ENCODE data around the gene CYTL1.
"Not testable (repeated sequence)": the region's sequence is repeated elsewhere in the genome, so short reads cannot be mapped to it uniquely, and the experiment has no call there.

CYTL1 gene

GRCh38 chr4:5032813-5033212 is 13.6 kb upstream of the CYTL1 start:
- DNase-seq, result no peak

DNA sequence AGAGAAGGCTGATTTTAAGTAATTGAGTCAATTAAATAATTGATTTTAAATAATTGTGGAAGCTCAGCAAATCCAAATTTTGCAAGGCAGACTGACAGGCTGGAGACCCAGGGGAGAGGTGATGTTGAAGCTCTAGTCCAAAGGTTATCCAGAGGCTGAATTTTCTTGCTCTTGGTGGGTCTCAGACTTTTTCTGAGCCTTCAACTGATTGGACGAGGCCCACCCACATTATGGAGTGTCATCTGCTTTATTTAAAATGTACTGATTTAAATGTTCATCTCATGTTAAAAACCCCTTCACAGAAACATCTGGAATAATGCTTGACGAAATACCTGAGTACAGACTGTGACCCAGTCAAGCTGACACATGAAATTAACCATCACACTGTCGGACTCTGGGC is 11.7 kb upstream of the CYTL1 start:
- no peak for DNase-seq

- no peak for DNase-seq
Observed at GRCh38 chr4:5030221-5030620, 11.0 kb upstream of the CYTL1 start.

DNA sequence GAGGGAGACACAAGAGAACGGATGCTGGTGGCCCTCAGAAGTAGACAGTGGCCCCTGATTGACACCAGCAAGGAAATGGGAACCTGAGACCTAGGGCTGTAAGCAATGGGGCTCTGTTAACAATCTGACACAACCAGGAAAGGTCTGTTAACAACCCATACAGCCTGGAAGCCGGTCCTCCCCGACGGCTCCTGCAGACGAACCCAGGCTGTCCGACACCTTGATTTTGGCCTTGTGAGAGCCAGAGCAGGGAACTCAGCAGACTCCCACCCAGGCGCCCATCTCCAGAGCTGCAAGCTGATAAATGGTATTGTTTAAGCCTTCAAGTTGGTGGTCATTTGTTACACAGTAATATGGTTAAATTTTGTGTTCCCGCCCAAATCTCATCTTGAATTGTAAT is 10.2 kb upstream of the CYTL1 start:
- DNase-seq, result no peak

DNA sequence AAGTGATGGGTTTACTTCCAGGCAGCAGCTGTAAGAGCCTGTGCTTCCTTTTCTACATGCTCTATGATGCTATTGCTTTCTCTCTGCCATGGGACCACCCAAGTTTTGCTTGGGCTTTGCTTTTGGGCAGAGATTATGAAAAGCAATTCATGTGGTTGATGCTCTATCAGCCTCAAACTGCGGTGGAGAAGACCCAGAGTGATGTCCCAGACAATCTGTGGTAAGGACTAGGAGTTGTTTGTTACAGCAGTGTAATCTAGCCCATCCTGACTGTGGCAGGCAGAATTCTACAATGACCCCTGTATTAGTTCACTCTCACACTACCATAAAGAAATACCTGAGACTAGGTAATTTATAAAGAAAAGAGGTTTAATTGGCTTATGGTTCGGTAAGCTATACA is 9.2 kb upstream of the CYTL1 start:
- DNase-seq, result no peak

DNA sequence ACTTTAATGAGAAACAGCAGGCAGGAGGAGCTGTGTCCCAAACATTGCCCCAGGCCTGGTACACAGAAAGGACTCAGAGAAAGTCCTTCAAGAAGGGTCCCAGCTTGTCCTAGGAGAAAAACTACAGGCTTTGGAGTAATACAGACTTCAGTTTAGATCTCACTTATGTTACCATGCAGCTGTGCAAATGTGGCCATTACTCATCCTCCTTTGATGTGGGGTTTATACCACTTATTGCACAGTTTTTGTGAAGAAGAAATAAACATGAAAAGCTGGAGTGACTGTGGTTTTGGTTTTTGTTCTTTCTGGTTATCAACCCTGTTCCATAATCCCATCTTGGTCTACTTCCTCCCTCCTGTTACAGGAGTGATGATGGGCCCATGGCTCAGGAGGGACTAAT is 8.1 kb upstream of the CYTL1 start:
- no peak for DNase-seq

DNA sequence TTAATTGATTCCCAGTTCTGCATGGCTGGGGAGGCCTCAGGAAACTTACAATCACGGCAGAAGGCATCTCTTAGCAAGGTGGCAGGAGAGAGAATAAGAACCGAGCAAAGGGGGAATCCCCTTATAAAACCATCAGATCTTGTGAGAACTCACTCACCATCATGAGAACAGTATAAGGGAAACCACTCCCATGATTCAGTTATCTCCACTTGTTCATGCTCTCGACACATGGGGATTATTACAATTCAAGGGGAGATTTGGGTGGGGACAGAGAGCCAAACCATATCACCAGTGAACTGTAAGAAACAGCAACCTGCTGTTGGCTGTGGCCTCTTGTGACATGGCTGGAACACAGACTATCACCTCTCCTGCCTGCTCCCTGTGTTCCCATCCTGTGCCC is 7.1 kb upstream of the CYTL1 start:
- DNase-seq, result no peak

DNA sequence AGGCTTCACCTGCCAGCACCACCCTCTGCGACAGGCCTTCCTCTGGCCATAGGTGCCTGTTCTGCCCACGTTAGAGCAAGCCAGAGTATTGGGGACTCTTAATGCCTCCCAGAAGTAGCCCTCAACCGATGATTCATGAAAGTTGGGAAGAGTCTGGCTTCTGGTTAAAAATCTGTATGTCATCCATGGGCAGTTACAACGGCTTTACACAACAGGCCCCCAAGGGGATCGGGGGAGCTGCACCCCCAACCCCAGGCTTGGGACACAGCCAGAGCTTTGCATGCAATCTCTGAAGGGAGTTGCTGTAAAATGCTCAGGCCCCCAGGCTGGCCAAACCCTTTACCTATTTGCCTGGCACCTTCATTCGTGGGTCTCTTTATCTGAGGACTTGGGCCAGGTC is 5.4 kb upstream of the CYTL1 start:
- DNase-seq, result no peak

GRCh38 chr4:5021546-5021945 is 2.3 kb upstream of the CYTL1 start:
- no peak for DNase-seq

DNA sequence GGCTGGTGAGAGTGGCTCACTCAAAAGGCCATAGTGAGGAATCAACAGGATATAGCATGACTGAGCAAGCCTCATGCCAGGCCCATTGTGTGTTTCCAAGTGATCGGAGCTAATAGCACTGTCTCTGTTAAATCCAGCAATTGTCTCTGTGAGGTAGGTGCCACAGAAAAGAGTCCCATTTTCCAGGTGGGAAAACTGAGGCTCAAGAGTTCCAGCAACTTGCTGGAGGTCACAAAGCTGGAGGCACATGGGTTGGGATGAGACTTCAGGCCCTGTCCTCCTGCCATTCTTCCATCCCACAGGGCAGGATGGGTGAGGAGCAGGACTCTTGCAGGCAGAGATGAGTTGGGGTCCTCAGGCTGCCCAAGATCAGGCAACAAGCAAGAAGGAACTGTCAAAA is 1.1 kb upstream of the CYTL1 start:
- no peak for DNase-seq

- no peak for DNase-seq
Observed at GRCh38 chr4:5019796-5020195, 538 bp upstream of the CYTL1 start.

GRCh38 chr4:5018603-5019002 is 655 bp downstream of the CYTL1 start:
- no peak for DNase-seq

DNA sequence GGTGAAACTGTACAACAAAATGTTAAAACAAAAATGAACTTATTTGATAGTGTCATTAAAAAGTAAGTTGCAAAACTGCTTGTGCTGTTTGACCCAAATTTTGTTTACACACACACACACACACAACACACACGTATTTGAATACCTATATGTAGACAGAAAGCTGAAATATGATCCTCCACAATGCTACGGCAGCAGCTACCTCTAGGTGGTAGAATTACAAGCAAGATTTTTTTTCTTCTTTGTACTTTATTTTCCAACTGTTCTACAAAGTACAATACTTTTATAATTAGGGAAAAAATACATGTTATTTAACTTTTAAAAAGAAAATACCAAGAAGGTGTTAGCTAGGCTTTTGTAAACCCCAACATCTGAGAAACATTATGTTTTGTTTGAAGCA is 1.2 kb downstream of the CYTL1 start:
- no peak for DNase-seq

GRCh38 chr4:5014007-5014682 is 5.1 kb downstream of the CYTL1 start:
- DNase-seq, result no peak

DNA sequence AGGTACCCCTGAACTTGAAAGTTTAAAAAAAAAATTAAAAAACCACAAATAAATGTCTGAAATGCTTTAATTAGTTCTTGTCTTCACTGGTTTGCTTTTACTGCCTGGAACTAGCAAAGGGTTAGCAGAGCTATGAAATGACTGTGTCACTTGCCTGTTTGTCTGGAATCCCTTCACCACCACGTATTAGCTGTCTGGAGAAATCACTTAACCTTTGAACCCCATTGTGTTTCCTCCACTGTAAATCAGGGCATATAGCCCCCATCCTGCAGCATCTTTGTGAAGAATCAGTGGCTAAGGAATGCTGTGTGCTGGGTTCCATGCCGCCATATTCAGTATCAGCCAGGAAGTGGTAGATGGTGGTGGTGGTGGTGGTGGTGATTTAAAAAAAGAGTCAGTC is 6.3 kb downstream of the CYTL1 start:
- no peak for DNase-seq

DNA sequence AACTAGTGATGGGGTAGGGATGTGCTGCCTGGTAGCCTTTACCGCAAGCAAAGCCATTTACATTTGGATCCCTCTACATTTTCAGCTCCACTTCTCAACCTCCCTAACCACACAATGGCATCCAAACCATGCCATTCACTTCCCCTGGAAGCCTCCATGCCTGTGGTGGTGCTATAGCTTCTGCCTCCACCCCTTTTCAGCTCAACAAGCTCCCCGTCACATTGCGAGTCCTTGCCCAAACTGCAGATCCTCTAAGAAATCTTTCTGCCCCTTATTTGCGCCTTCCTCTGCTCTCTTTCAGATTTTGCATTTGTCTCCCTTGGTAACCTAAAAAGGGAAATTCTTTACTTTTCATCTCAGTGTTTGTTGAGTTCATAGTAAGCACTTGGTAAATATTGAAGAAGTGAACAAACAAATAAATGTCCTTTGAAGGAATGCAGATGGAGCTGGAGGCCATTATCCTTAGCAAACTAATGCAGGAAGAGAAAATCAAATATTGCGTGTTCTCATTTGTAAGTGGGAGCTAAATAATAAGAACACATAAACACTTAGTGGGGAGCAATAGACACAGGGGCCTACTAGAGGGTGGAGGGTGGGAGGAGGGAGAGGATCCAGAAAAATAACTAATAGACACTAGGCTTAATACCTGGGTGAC is 6.9 kb downstream of the CYTL1 start:
- no peak for DNase-seq

DNA sequence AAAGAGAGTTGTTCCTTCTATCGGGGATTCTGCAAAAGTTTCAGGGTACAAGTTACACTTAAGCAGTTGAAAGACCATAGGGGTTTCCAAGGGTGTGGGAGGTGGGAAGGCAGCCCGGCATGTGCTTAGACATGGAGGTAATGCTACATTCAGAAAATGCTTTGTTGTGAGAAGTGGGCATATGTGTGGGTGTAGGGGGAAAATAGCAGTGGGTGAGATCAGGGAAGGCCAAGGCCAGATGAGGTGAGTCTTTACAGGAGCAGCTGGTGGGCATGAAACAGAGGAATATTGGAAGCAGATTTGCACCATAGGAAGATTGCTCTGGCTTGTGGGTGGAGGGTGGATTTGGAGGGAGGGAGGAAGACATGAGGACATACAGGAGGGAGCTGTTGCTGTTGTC is 8.3 kb downstream of the CYTL1 start:
- no peak for DNase-seq

- DNase-seq, result no peak
Observed at GRCh38 chr4:5009796-5010195, 9.5 kb downstream of the CYTL1 start.

DNA sequence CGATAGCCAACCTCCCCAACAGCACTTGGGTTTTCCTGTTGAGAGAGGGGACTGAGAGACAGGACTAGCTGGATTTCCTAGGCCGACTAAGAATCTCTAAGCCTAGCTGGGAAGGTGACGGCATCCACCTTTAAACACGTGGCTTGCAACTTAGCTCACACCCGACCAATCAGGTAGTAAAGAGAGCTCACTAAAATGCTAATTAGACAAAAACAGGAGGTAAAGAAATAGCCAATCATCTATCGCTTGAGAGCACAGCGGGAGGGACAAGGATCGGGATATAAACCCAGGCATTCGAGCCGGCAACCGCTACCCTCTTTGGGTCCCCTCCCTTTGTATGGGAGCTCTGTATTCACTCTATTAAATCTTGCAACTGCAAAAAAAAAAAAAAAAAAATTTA is 12.3 kb downstream of the CYTL1 start:
- not testable (repeated sequence) for DNase-seq

DNA sequence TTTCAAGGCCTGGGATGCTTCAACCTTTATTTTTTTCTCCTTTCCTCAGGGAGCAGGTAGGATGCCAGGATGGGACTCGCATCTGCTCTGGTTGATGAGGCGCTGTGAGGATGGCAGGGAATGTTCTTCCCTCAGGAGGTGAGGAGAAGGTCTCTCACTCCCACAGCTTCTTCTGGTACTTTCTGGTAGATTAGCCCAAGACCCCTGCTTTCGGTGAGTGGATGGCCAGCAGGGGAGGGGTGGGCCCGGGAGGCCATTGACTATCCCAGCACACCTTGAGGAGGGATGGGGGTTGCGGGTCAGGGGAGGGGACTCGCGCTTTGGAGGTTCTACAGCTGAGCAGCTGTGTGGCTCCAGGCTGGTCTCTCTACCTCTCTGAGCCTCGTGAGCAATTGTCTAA is 14.8 kb downstream of the CYTL1 start:
- DNase-seq, result no peak

GRCh38 chr4:5003918-5004317 is 15.3 kb downstream of the CYTL1 start:
- DNase-seq, result no peak

- no peak for DNase-seq
Observed at GRCh38 chr4:5003372-5003857, 15.8 kb downstream of the CYTL1 start.

- DNase-seq, result not testable (repeated sequence)
Observed at GRCh38 chr4:5001641-5002040, 17.6 kb downstream of the CYTL1 start.

DNA sequence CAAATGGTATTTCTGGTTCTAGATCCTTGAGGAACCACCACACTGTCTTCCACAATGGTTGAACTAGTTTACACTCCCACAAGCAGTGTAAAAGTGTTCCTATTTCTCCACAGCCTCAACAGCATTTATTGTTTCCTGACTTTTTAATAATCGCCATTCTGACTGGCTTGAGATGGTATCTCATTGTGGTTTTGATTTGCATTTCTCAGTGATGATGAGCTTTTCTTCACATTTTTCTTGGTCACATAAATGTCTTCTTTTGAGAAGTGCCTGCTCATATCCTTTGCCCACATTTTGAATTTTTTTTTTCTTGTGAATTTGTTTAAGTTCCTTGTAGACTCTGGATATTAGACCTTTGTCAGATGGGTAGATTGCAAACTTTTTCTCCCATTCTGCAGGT is 22.3 kb downstream of the CYTL1 start:
- DNase-seq, result not testable (repeated sequence)

DNA sequence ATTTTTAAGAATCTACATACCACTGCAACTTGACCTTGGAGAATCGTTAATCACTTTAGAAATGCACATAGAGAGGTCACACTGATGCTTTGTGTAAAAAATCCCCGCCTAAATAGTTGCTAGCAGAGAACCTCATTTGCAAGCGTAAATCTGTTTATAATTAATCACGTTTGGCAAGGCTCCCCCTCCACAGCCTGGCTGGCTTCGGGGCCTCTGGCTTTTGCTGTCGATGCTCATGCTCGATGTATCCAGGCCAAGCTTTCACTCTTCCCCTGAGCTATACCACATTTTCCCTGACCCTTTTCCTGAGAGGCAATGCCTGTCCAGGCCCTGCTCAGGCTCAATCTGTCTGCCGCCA is 23.4 kb downstream of the CYTL1 start:
- DNase-seq, result no peak

All from CD4-positive, alpha-beta T cell treated with Interferon gamma for 1 hour (primary cell).